SK-N-SH (cell line): Measurements from ENCODE around the gene CDS1. TPM values are rescaled to one million over a fixed set of nuclear protein-coding genes. Genes with fewer than 3 reads are reported as not detected.

Source experiments
- CTCF ChIA-PET: fragments of 300-600, 350-600 bp; formaldehyde crosslinking; extraction: SDS; loops from one replicate; lab custom pipeline; 2021; lab: Yijun Ruan, JAX
- POLR2A ChIA-PET: fragments of 350-600 bp; sonication (Branson Sonifier 250); formaldehyde crosslinking; extraction: SDS; loops from one replicate; lab custom pipeline; 2020; ENCODE audit warnings: antibody characterized with exemption, inconsistent platforms; lab: Yijun Ruan, JAX
- DNase-seq: peaks from one replicate; pipeline ENCODE4 v3.0.0; 2012
- H2AFZ ChIP-seq: fragments of 200-600 bp; sonication (generic); 2 replicates; pipeline ENCODE4 v1.8.1; 2016; ENCODE audit warnings: antibody characterized with exemption, mild to moderate bottlenecking, low read depth
- H3F3A ChIP-seq: fragments of 200-600 bp; sonication (generic); replicated peaks from 2 replicates; pipeline ENCODE3; 2016; ENCODE audit warnings: antibody characterized with exemption, mild to moderate bottlenecking; ENCODE audit not compliant: insufficient read depth
- H3K27ac ChIP-seq, 2 experiments: fragments of 200-500 bp in 1 of 2; fragments of 200-600 bp in 1 of 2; sonication (Bioruptor generic) in 1 of 2; sonication (generic), shearing (Covaris generic) in 1 of 2; 2 replicates each; pipeline versions ENCODE4 v1.5.1 to v1.6.1; 2014 to 2016; ENCODE audit warnings: low read depth in 2 of 2, inconsistent platforms in 1 of 2, low read length in 1 of 2, mild to moderate bottlenecking in 1 of 2, mixed read lengths in 1 of 2
- H3K27me3 ChIP-seq: fragments of 200-600 bp; sonication (generic), shearing (Covaris generic); 2 replicates; pipeline ENCODE4 v1.6.1; 2016; ENCODE audit warnings: mixed run types; ENCODE audit not compliant: insufficient read depth
- H3K36me3 ChIP-seq, 2 experiments: fragments of 200-500 bp in 1 of 2; fragments of 200-600 bp in 1 of 2; sonication (Bioruptor generic) in 1 of 2; sonication (generic) in 1 of 2; replicated peaks in 1 of 2; 2 replicates each; pipeline versions ENCODE3 to v1.5.1; 2014 to 2016; ENCODE audit warnings: low read length in 1 of 2, mild to moderate bottlenecking in 1 of 2; ENCODE audit not compliant: insufficient read depth in 2 of 2, control insufficient read depth in 1 of 2
- H3K4me1 ChIP-seq, 2 experiments: fragments of 200-500 bp in 1 of 2; fragments of 200-600 bp in 1 of 2; sonication (Bioruptor generic) in 1 of 2; sonication (generic), shearing (Covaris generic) in 1 of 2; 2 replicates each; pipeline versions ENCODE4 v1.5.1 to v1.6.1; 2014 to 2016; ENCODE audit warnings: low read depth in 1 of 2, low read length in 1 of 2, mixed run types in 1 of 2; ENCODE audit not compliant: insufficient read depth in 2 of 2, control insufficient read depth in 1 of 2
- H3K4me2 ChIP-seq: fragments of 200-600 bp; sonication (generic), shearing (Covaris generic); 2 replicates; pipeline ENCODE4 v1.6.1; 2017; ENCODE audit warnings: mixed run types
- H3K4me3 ChIP-seq, 2 experiments: fragments of 200-500 bp in 1 of 2; fragments of 200-600 bp in 1 of 2; sonication (Bioruptor generic) in 1 of 2; sonication (generic), shearing (Covaris generic) in 1 of 2; 2 replicates each; pipeline versions ENCODE4 v1.5.1 to v1.8.1; 2014 to 2016; ENCODE audit warnings: low read depth in 2 of 2, inconsistent platforms in 1 of 2, low read length in 1 of 2, mild to moderate bottlenecking in 1 of 2, mixed read lengths in 1 of 2, moderate library complexity in 1 of 2
- H3K79me2 ChIP-seq: fragments of 200-600 bp; sonication (generic); 2 replicates; pipeline ENCODE4 v1.8.1; 2017; ENCODE audit warnings: mild to moderate bottlenecking; ENCODE audit not compliant: insufficient read depth
- H3K9ac ChIP-seq: fragments of 200-600 bp; sonication (generic); 2 replicates; pipeline ENCODE4 v1.6.1; 2017; ENCODE audit warnings: mixed run types
- H3K9me2 ChIP-seq: fragments of 200-600 bp; sonication (generic); 2 replicates; pipeline ENCODE4 v1.6.1; 2017; ENCODE audit warnings: mixed run types
- H3K9me3 ChIP-seq: fragments of 200-600 bp; sonication (generic); 2 replicates; pipeline ENCODE4 v1.6.1; 2017; ENCODE audit warnings: mixed run types, mild to moderate bottlenecking, moderate library complexity
- H4K20me1 ChIP-seq: fragments of 200-600 bp; sonication (generic); 2 replicates; pipeline ENCODE4 v1.6.1; 2017; ENCODE audit warnings: mild to moderate bottlenecking, mixed run types; ENCODE audit not compliant: insufficient read depth
- CTCF ChIP-seq: fragments of 200-600 bp; sonication (generic); IDR thresholded peaks from 2 replicates; pipeline ENCODE4 v1.6.1; 2017; ENCODE audit warnings: antibody characterized with exemption, mild to moderate bottlenecking, moderate library complexity
- EZH2phosphoT487 ChIP-seq: fragments of 200-600 bp; sonication (generic); IDR thresholded peaks from 2 replicates; pipeline ENCODE4 v1.6.1; 2017; ENCODE audit warnings: low read depth, mixed run types, mild to moderate bottlenecking, antibody characterized with exemption, moderate library complexity, borderline replicate concordance
- IRF3 ChIP-seq: fragments of 150-350 bp; IDR thresholded peaks from 2 replicates; pipeline ENCODE4 v1.6.1; 2016; ENCODE audit warnings: mild to moderate bottlenecking, low read depth, low read length
- MAX ChIP-seq: IDR thresholded peaks from 2 replicates; pipeline ENCODE4 v1.4.0; 2012; ENCODE audit warnings: low read depth
- MXI1 ChIP-seq: IDR thresholded peaks from 2 replicates; pipeline ENCODE4 v1.6.1; 2012; ENCODE audit warnings: mild to moderate bottlenecking, low read depth, low read length, improper control_type of control experiment
- RAD21 ChIP-seq: IDR thresholded peaks from 2 replicates; pipeline ENCODE4 v1.6.1; 2012; ENCODE audit warnings: mild to moderate bottlenecking, low read length
- REST ChIP-seq: IDR thresholded peaks from 2 replicates; pipeline ENCODE4 v1.6.1; 2012; ENCODE audit warnings: mild to moderate bottlenecking, low read depth, low read length, moderate library complexity
- SMC3 ChIP-seq: IDR thresholded peaks from 2 replicates; pipeline ENCODE4 v1.6.1; 2012; ENCODE audit warnings: low read depth, low read length, improper control_type of control experiment
- TCF12 ChIP-seq: IDR thresholded peaks from 2 replicates; pipeline ENCODE4 v1.4.0; 2012
- USF2 ChIP-seq: fragments of 150-350 bp; IDR thresholded peaks from 2 replicates; pipeline ENCODE4 v1.6.1; 2017; ENCODE audit warnings: antibody characterized with exemption, low read length, low read depth, borderline replicate concordance
- WGBS: methylation state at CpG from one replicate; pipeline ENCODE4 v1.1.6; 2017; ENCODE audit warnings: low lambda C conversion rate; 5-methylcytosine and 5-hydroxymethylcytosine counted together
- polyA plus RNA-seq, 3 experiments: library from polyadenylated mRNA; depleted of rRNA; stranded (reverse); fragments of >200 nt; gene quantifications; 2 replicates each; pipeline ENCODE4 v1.2.3, GENCODE V29; 2012

CDS1 gene
- polyA plus RNA-seq, 1 of the 3 experiments (the other 2 are of a cell fraction): 0.02 TPM

GRCh38 chr4:84678976-84679744, 96.2 kb downstream of the CDS1 start (continued):
- TF ChIP-seq CTCF (no peak), EZH2phosphoT487 (no peak), IRF3 (no peak)

GRCh38 chr4:84680956-84681355, 98.0 kb downstream of the CDS1 start:
- no peak overlapping the region for H2AFZ ChIP-seq
- H3K36me3 ChIP-seq: peaks cover 65 to 79% of the 10 kb centered on the region in 2 experiments
- no peaks in the 10 kb centered on the region for H4K20me1 ChIP-seq
- no peak for TF ChIP-seq RAD21
- no peak for TF ChIP-seq MAX
- TF ChIP-seq EZH2phosphoT487: no peak
- TF ChIP-seq SMC3: no peak
- TF ChIP-seq MXI1: no peak
- TF ChIP-seq REST: no peak
- no peak for TF ChIP-seq USF2
- TF ChIP-seq TCF12: no peak
- DNase-seq: no peak
- no peaks in the 10 kb centered on the region for H3K27me3 ChIP-seq
- H3K27ac ChIP-seq: no peak overlapping the region; a peak in 1 of 4 replicates
- ChIA-PET POLR2A (no interaction called here), CTCF (no interaction called here)
- 94% methylated on average over 3 of the region's 4 CpGs for WGBS
- H3F3A ChIP-seq: peaks cover 15% of the 10 kb centered on the region
- H3K4me2 ChIP-seq: no peak overlapping the region
- H3K9me3 ChIP-seq: no peaks in the 10 kb centered on the region
- H3K79me2 ChIP-seq: no peaks in the 10 kb centered on the region
- H3K4me1 ChIP-seq: peaks cover 4 to 20% of the 10 kb centered on the region in 2 experiments; a peak in 3 of 4 replicates
- no peak overlapping the region for H3K4me3 ChIP-seq
- H3K9ac ChIP-seq: no peak overlapping the region
- H3K9me2 ChIP-seq: no peaks in the 10 kb centered on the region
